HepG2 (cell line): ENCODE measurements around the gene NBPF14. TPM values are rescaled to one million over a fixed set of nuclear protein-coding genes. Genes with fewer than 3 reads are reported as not detected.
"Not testable (repeated sequence)": the region's sequence is repeated elsewhere in the genome, so short reads cannot be mapped to it uniquely, and the experiment has no call there.

Experiments
- ATAC-seq: fragments of 200-7000 bp; cut with Tn5 transposase; 3 replicates; pipeline ENCODE4 v1.9.1; 2020; ENCODE audit warnings: mild to moderate bottlenecking, moderate library complexity
- BruUV-seq: library from RNA; stranded (reverse); fragments of 400-500 nt; replicated peaks from 2 replicates; lab custom pipeline; 2021; lab: Mats Ljungman, UMichigan
- CTCF ChIA-PET: fragments of 300-600 bp; formaldehyde crosslinking; extraction: SDS; loops from one replicate; lab custom pipeline; 2021; ENCODE audit warnings: low total read pairs, inconsistent platforms, low intra/inter-chr PET ratio; lab: Yijun Ruan, JAX
- POLR2A ChIA-PET: fragments of 350-600 bp; sonication (Branson Sonifier 250); formaldehyde crosslinking; loops from one replicate; lab custom pipeline; 2020; ENCODE audit warnings: antibody characterized with exemption, inconsistent platforms; lab: Yijun Ruan, JAX
- DNase-seq: peaks from one replicate; pipeline ENCODE4 v3.0.0-alpha.2; 2015; ENCODE audit warnings: low spot score
- FAIRE-seq: peaks from 3 replicates; lab custom pipeline; 2011; peaks lifted over from hg19 to GRCh38; lab: Jason Lieb, UNC
- H2AFZ ChIP-seq: one replicate; pipeline ENCODE4 v1.6.1; 2011; ENCODE audit warnings: low read length, inconsistent platforms
- H3K27ac ChIP-seq: fragments of 300-600 bp; 3 replicates; pipeline ENCODE4 v1.8.0; 2011; ENCODE audit warnings: mixed run types, mild to moderate bottlenecking, mixed read lengths, low read length, inconsistent platforms; ENCODE audit not compliant: insufficient read depth; ENCODE audit errors: extremely low read length
- H3K27me3 ChIP-seq, 2 experiments: fragments of 200-600 bp in 1 of 2; 2 replicates in 1 of 2; 3 replicates in 1 of 2; pipeline versions ENCODE4 v1.6.0 to v1.8.0; 2011; ENCODE audit warnings: low read length in 2 of 2, mild to moderate bottlenecking in 2 of 2, moderate library complexity in 2 of 2, inconsistent platforms in 1 of 2; ENCODE audit not compliant: insufficient read depth in 2 of 2, control insufficient read depth in 1 of 2
- H3K36me3 ChIP-seq, 2 experiments: fragments of 200-600 bp in 1 of 2; replicated peaks in 1 of 2; 2 replicates in 1 of 2; 3 replicates in 1 of 2; pipeline versions ENCODE4 v1.5.1 to v1.8.0; 2011; ENCODE audit warnings: low read length in 2 of 2, inconsistent platforms in 1 of 2; ENCODE audit not compliant: insufficient read depth in 2 of 2, control insufficient read depth in 1 of 2
- H3K4me1 ChIP-seq: 2 replicates; pipeline ENCODE4 v1.5.1; 2012; ENCODE audit warnings: low read length, inconsistent platforms; ENCODE audit not compliant: insufficient read depth
- H3K4me2 ChIP-seq: 2 replicates; pipeline ENCODE4 v1.6.0; 2011; ENCODE audit warnings: low read depth, low read length, inconsistent platforms
- H3K4me3 ChIP-seq, 3 experiments: fragments of 200-600 bp in 1 of 3; sonication (generic), shearing (Covaris generic) in 1 of 3; replicated peaks in 1 of 3; 2 replicates each; pipeline ENCODE4 v1.5.1; 2011 to 2016; ENCODE audit warnings: low read length in 3 of 3, inconsistent platforms in 2 of 3, low read depth in 2 of 3, mild to moderate bottlenecking in 2 of 3, control low read depth in 1 of 3, mixed read lengths in 1 of 3; ENCODE audit not compliant: insufficient read depth in 1 of 3
- H3K79me2 ChIP-seq: one replicate; pipeline ENCODE4 v1.6.1; 2011; ENCODE audit warnings: low read length, inconsistent platforms; ENCODE audit not compliant: insufficient read depth
- H3K9ac ChIP-seq: 2 replicates; pipeline ENCODE4 v1.6.0; 2011; ENCODE audit warnings: mild to moderate bottlenecking, low read depth, low read length, inconsistent platforms; ENCODE audit not compliant: insufficient read depth
- H3K9me3 ChIP-seq: 2 replicates; pipeline ENCODE4 v1.5.1; 2012; ENCODE audit warnings: mild to moderate bottlenecking, low read length
- H4K20me1 ChIP-seq: 2 replicates; pipeline ENCODE4 v1.6.0; 2011; ENCODE audit warnings: inconsistent platforms, mild to moderate bottlenecking, low read length, moderate library complexity; ENCODE audit not compliant: insufficient read depth
- WGBS: methylation state at CpG from one replicate; pipeline ENCODE4 v1.1.6; 2017; ENCODE audit warnings: low lambda C conversion rate; 5-methylcytosine and 5-hydroxymethylcytosine counted together
- in situ Hi-C: cut with HindIII; loops from 2 replicates; pipeline ENCODE4 v1.10.0; 2017; ENCODE audit warnings: low pct_unique_long_range_greater_than_20kb; ENCODE audit not compliant: extremely low pct_ligation_motif_present
- intact Hi-C: fragments of 100-400 bp; cut with micrococcal nuclease; formaldehyde crosslinking; loops from one replicate; pipeline ENCODE4 v1.10.0; 2022; ENCODE audit not compliant: unreplicated experiment
- polyA plus RNA-seq, 8 experiments: library from polyadenylated mRNA; depleted of rRNA in 3 of 8; stranded (reverse) in 7 of 8; unstranded in 1 of 8; fragments of >200 nt; fragmentation: Illumina TruSeq in 4 of 8; extraction: Trizol in 4 of 8; gene quantifications; 2 replicates each; pipeline versions ENCODE4 v1.2.1 to v1.2.3, GENCODE V29; 2011 to 2016; ENCODE audit warnings: low read depth in 4 of 8, missing spikeins in 1 of 8, mixed read lengths in 1 of 8; ENCODE audit not compliant: insufficient read depth in 1 of 8
- total RNA-seq, 5 experiments: library from RNA; depleted of rRNA; stranded (reverse); fragments of >200 nt; fragmentation: Illumina TruSeq; extraction: Trizol; gene quantifications; 2 replicates each; pipeline ENCODE4 v1.2.3, GENCODE V29; 2016; ENCODE audit warnings: low read depth in 1 of 5

The NBPF14 gene
- total and polyA plus RNA-seq, 2 of the 13 experiments (the other 11 are each of a cell fraction or from before 2014, with no cell fraction given), result 5.2 to 6.0 TPM

DNA sequence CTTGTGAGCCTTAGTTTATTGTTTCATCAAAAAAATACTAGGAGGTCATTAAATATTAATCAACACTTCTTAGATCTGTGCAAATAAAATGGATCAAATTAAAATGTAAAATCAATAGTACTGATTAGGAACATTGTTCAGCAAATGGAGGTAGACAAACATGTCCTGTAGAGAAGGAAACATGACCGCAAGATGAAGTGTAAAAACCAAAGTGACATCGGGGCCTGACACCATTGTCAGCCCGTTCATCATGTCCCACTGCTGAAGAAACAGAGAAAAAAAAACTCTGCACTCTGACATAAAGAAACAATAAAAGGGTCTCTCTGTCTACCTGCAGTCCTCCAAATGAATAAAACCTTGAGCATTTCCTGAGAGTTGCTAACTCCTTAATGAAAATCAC is 81.5 kb downstream of the NBPF14 start:
- CTCF ChIA-PET, POLR2A ChIA-PET, in situ Hi-C loops, H4K20me1 ChIP-seq, H3K36me3 ChIP-seq, FAIRE-seq, H3K4me1 ChIP-seq, H2AFZ ChIP-seq, H3K9me3 ChIP-seq, H3K9ac ChIP-seq, ATAC-seq, H3K4me2 ChIP-seq, DNase-seq, H3K27ac ChIP-seq, BruUV-seq, H3K27me3 ChIP-seq, H3K79me2 ChIP-seq, intact Hi-C loops, H3K4me3 ChIP-seq: not testable (repeated sequence)
- no CpG with 5 or more reads among the region's 3 CpGs for WGBS

DNA sequence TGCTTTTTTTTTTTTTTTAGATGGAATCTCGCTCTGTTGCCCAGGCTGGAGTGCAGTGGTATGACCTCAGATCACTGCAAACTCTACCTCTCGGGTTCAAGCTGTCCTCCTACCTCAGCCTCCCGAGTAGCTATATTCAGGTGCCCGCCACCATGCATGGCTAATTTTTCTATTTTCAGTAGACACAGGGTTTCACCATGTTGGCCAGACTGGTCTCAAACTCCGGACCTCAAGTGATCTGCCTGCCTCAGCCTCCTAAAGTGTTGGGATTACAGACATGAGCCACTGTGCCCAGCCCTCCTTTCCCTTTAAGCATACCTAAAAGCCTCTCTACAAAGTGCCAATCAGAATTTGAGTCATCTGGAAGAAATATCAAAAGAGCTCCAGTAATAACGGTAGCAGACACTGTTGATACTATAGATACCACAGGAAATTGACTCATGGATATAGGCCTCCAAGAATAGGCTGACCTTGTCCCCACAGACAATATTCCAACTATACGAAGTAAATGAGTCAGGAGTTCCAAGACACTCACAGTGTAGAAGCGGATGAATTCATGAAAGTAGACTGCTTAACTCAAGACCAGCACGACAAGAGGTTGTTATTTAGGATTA is 83.1 kb downstream of the NBPF14 start:
- BruUV-seq, H3K27me3 ChIP-seq, H3K9me3 ChIP-seq, H3K36me3 ChIP-seq, H2AFZ ChIP-seq, H3K4me3 ChIP-seq, H3K4me2 ChIP-seq, H3K4me1 ChIP-seq, H3K9ac ChIP-seq, ATAC-seq, H3K27ac ChIP-seq, H4K20me1 ChIP-seq, intact Hi-C loops, H3K79me2 ChIP-seq, CTCF ChIA-PET, in situ Hi-C loops, DNase-seq, FAIRE-seq, POLR2A ChIA-PET: not testable (repeated sequence)
- WGBS, result 20% methylated on average over 7 of the region's 9 CpGs

DNA sequence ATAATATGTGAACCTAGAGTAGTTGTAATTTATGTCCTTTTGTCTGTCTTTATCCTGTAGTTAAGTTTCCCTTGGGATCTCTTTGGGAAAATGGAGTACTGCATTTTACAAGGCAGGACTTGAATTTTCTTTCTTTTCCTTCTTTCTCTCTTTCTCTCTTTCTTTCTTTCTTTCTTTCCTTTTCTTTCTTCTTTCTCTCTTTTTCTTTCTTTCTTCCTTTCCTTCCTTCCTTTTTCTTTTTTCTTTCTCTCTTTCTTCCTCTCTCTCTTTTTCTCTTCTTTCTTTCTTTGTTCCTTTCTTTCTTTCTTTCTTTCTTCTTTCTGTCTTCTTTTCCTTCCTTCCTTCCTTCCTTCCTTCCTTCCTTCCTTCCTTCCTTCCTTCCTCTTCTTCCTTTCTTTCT is 101.9 kb downstream of the NBPF14 start:
- BruUV-seq, H3K4me1 ChIP-seq, H3K4me3 ChIP-seq, H3K79me2 ChIP-seq, H3K9ac ChIP-seq, DNase-seq, FAIRE-seq, intact Hi-C loops, H2AFZ ChIP-seq, H4K20me1 ChIP-seq, POLR2A ChIA-PET, ATAC-seq, H3K27me3 ChIP-seq, H3K36me3 ChIP-seq, H3K27ac ChIP-seq, in situ Hi-C loops, CTCF ChIA-PET, H3K9me3 ChIP-seq, H3K4me2 ChIP-seq: not testable (repeated sequence)

DNA sequence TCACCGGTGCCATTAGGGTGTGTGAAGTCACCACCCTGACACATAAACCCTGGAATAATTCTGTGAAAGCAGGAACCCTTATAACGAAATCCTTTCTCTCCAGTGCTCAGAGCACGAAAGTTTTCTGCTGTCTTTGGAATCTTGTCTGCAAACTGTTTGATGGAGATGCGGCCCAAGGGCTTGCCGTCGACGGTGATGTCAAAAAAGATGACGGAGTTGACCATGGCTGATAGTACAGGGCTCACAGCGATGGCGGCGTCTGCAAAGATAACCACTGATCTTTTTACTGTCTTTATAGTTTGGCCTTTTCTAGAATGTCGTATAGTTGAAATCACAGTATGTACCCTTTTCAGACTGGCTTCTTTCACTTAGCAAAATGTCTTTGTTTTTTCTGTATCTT is 112.8 kb downstream of the NBPF14 start, which contains the start of gene PPIAL4G:
PPIAL4G (minus strand) TSS at position 274 of the 400 bp plus-strand sequence; CDS start at position 224, 50 bp downstream.
- intact Hi-C loops, result not testable (repeated sequence)

More for the DNA sequence above, 112.8 kb downstream of the NBPF14 start, which contains the start of gene PPIAL4G:
- H3K79me2 ChIP-seq, H3K4me1 ChIP-seq, H3K9me3 ChIP-seq, H3K4me3 ChIP-seq, in situ Hi-C loops, DNase-seq, H3K9ac ChIP-seq, H3K4me2 ChIP-seq, H2AFZ ChIP-seq, H4K20me1 ChIP-seq, CTCF ChIA-PET, H3K36me3 ChIP-seq, H3K27me3 ChIP-seq, H3K27ac ChIP-seq, FAIRE-seq, POLR2A ChIA-PET, BruUV-seq, ATAC-seq: not testable (repeated sequence)
- WGBS, result 67% methylated on average over 11 of the region's 12 CpGs
